Muscle of leg (tissue), 11 donors: ENCODE measurements around the gene POU5F1. TPM values are rescaled to one million over a fixed set of nuclear protein-coding genes. Genes with fewer than 3 reads are reported as not detected.

ENCODE experiments used
- DNase-seq: peaks from one replicate; pipeline ENCODE4 v3.0.0; 2013
- H3K27ac ChIP-seq: one replicate; pipeline ENCODE4 v1.5.1; 2013; ENCODE audit warnings: mild to moderate bottlenecking, low read length, control low read depth
- H3K27me3 ChIP-seq: one replicate; pipeline ENCODE4 v1.6.1; 2013; ENCODE audit warnings: low read length; ENCODE audit not compliant: control insufficient read depth, insufficient read depth
- H3K36me3 ChIP-seq: one replicate; pipeline ENCODE4 v1.6.1; 2013; ENCODE audit warnings: low read length; ENCODE audit not compliant: control insufficient read depth, insufficient read depth
- H3K4me1 ChIP-seq: one replicate; pipeline ENCODE4 v1.6.1; 2013; ENCODE audit warnings: low read length; ENCODE audit not compliant: control insufficient read depth, insufficient read depth
- H3K4me3 ChIP-seq: one replicate; pipeline ENCODE4 v1.5.1; 2013; ENCODE audit warnings: low read length, control low read depth
- H3K9me3 ChIP-seq: replicated peaks from 2 replicates; pipeline ENCODE4 v1.6.1; 2013; ENCODE audit warnings: low read depth, low read length; ENCODE audit not compliant: control insufficient read depth
- WGBS: methylation state at CpG from one replicate; pipeline ENCODE4 v1.1.5; 2013; ENCODE audit warnings: missing lambda C conversion rate; ENCODE audit not compliant: insufficient coverage; 5-methylcytosine and 5-hydroxymethylcytosine counted together
- polyA plus RNA-seq, 8 donors: library from polyadenylated mRNA; unstranded; fragments of 120-200 nt; gene quantifications; one replicate each; pipeline versions ENCODE4 v1.2.1 to v1.2.3, GENCODE V29; 2013; ENCODE audit warnings: inconsistent platforms in 1 of 8, low replicate concordance in 1 of 8; ENCODE audit not compliant: insufficient read length in 8 of 8, insufficient read depth in 1 of 8
- total RNA-seq: library from RNA; stranded (reverse); fragments of 120-200 nt; gene quantifications from one replicate; pipeline ENCODE4 v1.2.4, GENCODE V29; 2013

The POU5F1 gene
- total and polyA plus RNA-seq, 9 donors: 0.13 to 1.3 (median 0.44) TPM

DNA sequence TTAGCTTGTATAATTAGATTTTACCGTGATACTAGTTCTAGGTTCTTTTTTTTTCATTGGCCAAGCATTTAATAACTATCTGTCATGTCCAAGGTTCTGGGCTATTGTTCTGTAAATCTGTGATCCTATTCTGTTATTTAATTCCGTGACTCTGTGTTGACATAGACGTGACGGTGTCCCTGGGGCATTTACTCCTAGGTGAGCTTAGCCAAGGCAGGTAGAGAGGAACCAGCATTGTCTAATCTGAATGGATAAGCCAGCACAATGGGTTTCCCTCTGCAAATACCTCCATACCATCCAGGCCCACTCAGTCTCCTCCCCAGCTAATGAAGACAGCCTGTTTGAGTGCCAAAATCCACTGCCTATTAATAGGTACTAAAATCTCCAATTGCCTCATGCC is 41.4 kb downstream of the POU5F1 start:
- WGBS: 62% methylated on average over 3 of the region's 4 CpGs
- no peak for DNase-seq
- H3K27me3 ChIP-seq: peaks cover 5% of the 10 kb centered on the region
- no peak overlapping the region for H3K27ac ChIP-seq
- H3K4me1 ChIP-seq: peaks cover 8% of the 10 kb centered on the region
- no peaks in the 10 kb centered on the region for H3K36me3 ChIP-seq
- H3K9me3 ChIP-seq: no peaks in the 10 kb centered on the region
- H3K4me3 ChIP-seq: no peak overlapping the region

DNA sequence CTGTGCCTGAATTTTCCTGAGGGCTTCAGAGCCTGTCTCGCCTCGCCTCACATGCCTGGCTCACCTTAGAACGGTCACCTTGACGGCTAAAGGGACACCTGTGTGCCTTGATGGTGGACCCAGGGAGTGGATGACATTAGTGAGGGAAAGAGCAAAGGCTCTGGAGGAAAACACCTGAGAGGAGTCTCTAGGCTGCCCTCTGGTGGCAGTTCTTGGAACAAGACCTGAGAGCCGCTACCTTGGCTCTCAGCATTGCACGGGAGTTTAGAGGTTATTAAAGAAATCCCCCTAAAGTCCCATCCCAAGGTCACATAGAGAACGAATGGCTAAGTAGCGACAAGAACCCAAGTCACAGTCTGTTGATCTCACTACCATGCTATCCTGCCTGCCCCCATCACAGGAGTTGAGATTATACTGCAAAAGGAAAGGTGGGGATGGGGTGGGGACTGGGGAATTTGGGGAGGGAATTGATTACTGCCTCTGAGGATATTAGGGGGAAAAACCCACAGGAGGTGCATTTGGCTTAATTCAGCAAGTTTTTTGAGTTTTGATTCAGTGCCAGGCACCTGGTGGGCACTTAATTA is 42.3 kb downstream of the POU5F1 start:
- no peak overlapping the region for H3K27ac ChIP-seq
- DNase-seq: peak; percentile 42
- no peaks in the 10 kb centered on the region for H3K36me3 ChIP-seq
- no peak overlapping the region for H3K4me3 ChIP-seq
- H3K27me3 ChIP-seq: peaks cover 5% of the 10 kb centered on the region
- no peaks in the 10 kb centered on the region for H3K9me3 ChIP-seq
- WGBS: 10% methylated on average over 4 of the region's 8 CpGs
- H3K4me1 ChIP-seq: peaks cover 8% of the 10 kb centered on the region

DNA sequence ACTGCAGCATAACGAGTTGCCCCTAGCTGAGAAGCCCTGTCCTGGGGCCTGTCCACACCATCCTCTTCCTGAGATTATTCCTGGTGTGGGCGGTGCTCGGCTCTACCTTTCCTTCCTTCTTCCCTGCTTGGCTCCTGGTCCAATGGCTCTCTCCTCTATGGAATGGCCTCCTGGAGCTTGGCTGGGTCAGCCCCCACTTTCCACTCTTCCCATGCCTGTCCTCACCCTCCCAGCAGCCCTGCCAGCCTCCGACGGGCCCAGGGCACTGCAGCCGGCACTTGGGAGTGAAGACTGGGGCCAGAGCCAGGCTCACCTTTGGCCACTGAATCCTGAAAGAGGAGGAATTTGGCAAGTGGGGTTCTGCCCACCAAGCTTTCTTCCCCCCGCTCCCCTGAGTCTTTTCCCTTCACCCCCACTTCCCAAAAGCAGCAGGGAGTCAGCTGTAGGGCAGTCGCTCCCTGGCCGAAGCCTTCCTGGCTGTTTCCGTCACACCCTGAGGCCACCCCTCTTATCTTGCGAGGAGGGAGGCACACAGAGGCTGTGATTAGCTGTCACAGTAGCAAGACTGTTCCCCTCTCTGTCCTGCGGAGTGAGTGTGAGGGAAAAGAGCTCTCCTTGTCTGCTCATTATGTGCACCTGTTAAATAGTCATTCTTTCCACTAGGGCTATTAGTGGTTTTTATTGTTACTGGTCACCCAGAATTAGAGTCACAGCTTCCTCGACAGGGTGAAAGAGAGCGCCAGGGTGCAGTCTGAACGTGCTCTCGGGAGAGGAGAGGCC is 43.9 kb downstream of the POU5F1 start:
- no peaks in the 10 kb centered on the region for H3K9me3 ChIP-seq
- DNase-seq: no peak
- H3K4me1 ChIP-seq: peaks cover 13% of the 10 kb centered on the region
- 61% methylated on average over 8 of the region's 16 CpGs for WGBS
- H3K27ac ChIP-seq: no peak overlapping the region
- peaks cover 5% of the 10 kb centered on the region for H3K27me3 ChIP-seq
- no peak overlapping the region for H3K4me3 ChIP-seq
- H3K36me3 ChIP-seq: no peaks in the 10 kb centered on the region

DNA sequence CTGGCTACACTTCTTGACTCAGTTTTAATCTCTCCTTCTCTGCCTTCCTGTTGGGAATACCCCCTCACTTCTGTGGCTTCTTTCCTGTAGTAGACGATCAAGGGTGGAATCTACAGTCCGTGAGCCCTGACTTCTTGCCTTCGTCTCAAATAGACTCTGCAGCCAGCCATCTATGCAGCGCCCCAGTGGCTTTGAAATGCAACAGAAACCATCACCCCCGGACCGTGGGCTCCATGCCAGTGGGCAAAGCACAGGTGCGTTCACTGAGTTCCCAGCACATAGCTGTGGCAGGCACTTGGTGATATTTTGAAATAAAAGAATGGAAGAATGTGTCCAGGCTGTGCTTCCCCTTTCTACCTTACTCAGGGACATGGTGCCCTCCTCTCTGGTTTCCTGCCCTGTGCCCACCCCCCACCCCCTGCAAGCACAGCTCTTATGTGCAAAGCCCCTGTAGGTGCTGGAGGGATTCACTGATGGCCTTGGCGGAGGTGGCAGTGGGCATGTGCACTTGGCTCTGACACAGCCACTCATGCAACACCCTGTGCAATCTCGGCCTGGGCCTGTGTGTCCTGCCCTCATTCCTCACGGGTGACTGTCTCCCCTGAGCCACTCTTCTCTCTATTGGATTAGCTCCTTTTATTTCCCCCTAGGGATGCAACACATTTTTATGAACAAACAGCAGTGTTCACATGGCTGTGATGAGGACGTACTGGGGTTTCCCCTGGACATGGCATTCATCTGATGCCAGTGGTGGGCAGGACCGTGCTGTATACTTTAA is 44.7 kb downstream of the POU5F1 start:
- WGBS: 64% methylated on average over 6 of the region's 12 CpGs
- H3K9me3 ChIP-seq: no peaks in the 10 kb centered on the region
- no peak overlapping the region for H3K27ac ChIP-seq
- DNase-seq: no peak
- no peak overlapping the region for H3K4me3 ChIP-seq
- peaks cover 5% of the 10 kb centered on the region for H3K27me3 ChIP-seq
- H3K36me3 ChIP-seq: no peaks in the 10 kb centered on the region
- H3K4me1 ChIP-seq: peaks cover 13% of the 10 kb centered on the region

DNA sequence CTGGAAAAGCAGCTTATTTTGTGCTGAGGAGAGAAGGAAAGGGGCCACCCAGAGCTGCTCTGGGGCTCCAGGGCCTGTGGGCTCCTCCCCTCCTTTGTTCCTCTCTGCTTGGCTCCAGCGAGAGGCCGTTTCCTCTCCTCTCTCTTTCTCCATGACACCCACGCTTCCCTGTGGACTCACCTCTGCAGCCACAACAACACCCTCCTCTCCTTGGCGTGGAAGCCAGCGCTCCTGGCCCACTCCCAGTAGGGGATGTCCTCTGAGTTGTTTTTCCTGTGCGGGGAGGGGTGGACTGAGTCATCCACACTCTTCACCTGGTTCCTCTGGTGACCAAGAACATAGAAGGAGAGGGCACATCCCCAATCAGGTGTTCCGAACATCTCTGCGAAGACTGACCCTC is 45.3 kb downstream of the POU5F1 start:
- H3K27ac ChIP-seq: peak overlapping the region; percentile 55

DNA sequence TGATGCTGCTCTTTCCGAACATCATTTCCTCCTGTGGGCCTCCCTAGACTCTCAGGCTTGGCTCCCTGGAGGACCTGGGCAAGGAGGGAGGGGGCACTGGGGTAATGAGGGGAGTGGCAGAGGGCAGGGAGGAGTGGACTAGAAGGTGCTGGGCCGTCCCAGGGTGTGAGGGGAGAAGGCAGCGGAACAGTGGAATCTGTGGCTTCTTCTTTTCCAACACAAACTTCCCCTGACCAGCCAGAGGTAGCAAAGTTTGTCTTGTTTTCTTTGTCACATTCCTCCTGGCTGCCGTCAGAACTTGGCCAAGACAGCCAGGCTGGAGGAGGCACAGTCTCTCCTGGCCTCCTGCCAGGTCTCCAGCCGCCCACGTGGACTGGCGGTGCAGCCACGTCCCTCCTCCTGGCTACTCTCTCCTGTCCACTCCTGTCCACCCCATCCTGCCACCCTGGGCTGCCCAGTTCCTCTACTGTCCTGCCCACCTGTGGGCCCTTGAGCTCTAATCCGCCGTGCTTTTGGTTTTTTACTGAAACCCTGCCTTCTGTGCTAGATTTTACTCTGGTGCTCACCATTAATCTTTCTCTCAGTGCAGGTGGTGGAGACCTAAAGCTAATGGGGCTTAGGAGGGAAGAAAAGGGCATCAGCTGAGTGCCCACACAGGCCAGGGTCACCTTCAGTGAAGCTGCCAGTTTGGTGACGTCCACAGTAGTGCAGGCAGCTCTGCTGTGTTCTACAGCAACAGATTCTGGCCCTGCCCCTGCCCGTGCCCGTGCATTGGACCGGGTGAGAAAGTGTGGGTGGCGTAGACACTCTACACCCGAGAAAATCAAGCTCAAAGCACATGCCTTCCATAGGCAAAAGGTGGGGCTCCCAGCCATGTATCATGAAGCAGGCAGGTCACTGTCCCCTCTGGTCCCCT is 47.4 kb downstream of the POU5F1 start:
- Histone ChIP-seq H3K36me3 (no peaks in the 10 kb centered on the region), H3K4me1 (peaks cover 13% of the 10 kb centered on the region), H3K27ac (no peak overlapping the region), H3K27me3 (peaks cover 7% of the 10 kb centered on the region), H3K9me3 (no peaks in the 10 kb centered on the region), H3K4me3 (no peak overlapping the region)
- peak; percentile 88 for DNase-seq
- 46% methylated on average over 10 of the region's 16 CpGs for WGBS

More for the DNA sequence above, 45.3 kb downstream of the POU5F1 start:
- 35% methylated on average over 4 of the region's 8 CpGs for whole genome bisulfite sequencing
- no peaks in the 10 kb centered on the region for H3K36me3 ChIP-seq
- H3K4me3 ChIP-seq: no peak overlapping the region
- H3K4me1 ChIP-seq: peaks cover 13% of the 10 kb centered on the region
- H3K9me3 ChIP-seq: no peaks in the 10 kb centered on the region
- H3K27me3 ChIP-seq: peaks cover 5% of the 10 kb centered on the region
- DNase-seq: peak; percentile 85

DNA sequence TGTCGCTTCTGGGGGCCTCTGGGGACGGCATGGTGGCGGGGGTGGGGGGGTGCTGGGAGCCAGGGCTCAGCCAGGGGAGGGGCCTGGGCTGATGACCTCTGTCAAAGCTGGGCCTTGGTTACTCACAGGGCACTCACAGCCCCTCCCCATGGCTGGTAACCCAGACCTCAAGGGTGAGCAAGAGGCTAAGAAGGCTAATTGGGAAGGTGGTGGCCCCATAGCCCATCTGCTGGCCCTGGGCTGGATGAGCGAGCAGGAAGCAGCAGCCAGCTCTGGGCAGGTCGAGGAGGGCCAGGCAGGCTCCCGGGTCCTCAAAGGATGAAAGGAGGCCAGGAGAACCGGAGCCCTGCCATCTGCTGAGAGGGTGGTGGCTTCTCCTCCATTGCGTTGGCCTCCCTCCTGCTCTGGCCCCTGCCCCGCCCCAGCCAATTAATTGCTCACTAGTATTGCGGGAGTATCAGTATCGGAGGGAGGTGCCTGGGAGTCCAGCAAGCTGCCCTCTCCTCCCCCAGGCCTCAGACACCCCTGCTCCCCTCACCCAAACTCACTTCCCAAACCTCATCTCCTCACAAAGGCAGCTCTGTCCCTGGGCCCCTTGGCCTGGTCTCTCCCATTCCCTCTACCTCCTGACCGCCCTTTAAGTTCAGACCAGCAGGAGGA is 49.2 kb downstream of the POU5F1 start:
- DNase-seq: no peak
- no peak overlapping the region for H3K27ac ChIP-seq
- 82% methylated on average over 7 of the region's 12 CpGs for WGBS

DNA sequence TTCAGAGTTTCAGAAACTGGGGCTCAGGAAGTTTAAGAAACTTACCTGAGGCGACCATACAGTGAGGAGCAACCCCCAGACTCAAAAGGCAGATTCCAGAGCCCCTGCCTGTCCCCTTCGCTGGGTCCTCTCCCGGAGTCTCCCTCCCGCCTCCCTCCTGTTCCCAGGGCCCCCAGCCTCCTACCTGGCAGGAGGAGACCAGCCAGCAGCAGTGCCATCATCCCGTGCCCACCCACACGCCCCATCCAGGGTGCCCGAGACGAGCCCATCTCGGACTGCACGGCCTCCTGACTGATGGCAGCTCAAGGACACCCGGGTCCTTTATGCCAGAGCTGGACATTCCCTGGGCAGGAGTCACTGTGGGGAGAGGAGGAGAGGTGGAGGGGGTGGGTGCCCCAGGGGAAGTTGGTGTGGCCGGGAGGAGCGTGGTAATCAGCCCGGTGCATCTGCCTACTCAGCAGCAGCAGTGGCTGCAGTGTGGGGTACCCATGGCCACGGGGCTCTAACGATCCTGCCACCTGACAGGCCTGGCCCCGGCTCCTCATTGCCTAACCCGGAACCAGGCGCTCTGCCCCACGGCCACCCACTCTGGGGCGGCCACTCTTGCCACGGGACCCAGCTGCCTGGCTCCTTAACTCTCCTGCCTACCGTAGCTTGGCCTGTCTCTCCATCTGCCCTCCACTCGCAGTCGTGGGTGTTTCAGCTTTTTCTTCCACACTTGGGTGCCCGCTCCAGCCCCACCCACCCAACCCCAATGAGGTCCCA is 50.1 kb downstream of the POU5F1 start, which contains the start of gene CDSN:
Gene CDSN, minus strand, starts transcription at position 296 of the 765 bp plus-strand sequence. Its CDS starts 27 bp downstream, at position 269.
- Histone ChIP-seq H3K9me3 (no peaks in the 10 kb centered on the region), H3K4me1 (peaks cover 17% of the 10 kb centered on the region), H3K36me3 (no peaks in the 10 kb centered on the region), H3K27me3 (peaks cover 4% of the 10 kb centered on the region), H3K27ac (no peak within 1 kb of the TSS), H3K4me3 (no peak within 1 kb of the TSS)
- 84% methylated on average over 23 of the region's 26 CpGs for WGBS
- DNase-seq: no peak

More for the DNA sequence above, 49.2 kb downstream of the POU5F1 start:
- Histone ChIP-seq H3K9me3 (no peaks in the 10 kb centered on the region), H3K36me3 (no peaks in the 10 kb centered on the region), H3K4me3 (no peak overlapping the region), H3K4me1 (peaks cover 18% of the 10 kb centered on the region), H3K27me3 (peaks cover 4% of the 10 kb centered on the region)

DNA sequence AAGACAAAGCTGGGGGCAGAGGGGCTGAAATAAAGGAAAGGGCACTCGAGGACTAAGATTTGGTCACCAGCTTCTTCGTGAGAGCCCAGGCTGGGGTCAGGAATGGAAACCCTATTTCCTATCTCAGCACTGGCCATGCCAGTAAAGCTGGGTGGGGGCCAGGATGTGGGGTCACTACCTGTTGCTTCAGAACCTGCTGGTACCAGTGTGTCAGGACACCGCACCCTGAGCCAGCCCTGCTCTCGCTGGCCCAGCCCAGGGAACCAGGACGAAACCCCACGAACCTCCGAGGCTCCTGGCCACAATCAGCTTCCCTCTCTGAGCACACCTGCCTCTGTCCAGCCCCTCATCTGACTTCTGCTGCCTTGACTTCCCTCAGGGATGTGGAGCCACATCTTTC is 52.3 kb downstream of the POU5F1 start:
- H3K9me3 ChIP-seq: no peaks in the 10 kb centered on the region
- no peak overlapping the region for H3K27ac ChIP-seq
- H3K27me3 ChIP-seq: peaks cover 4% of the 10 kb centered on the region
- WGBS: 77% methylated on average over 5 of the region's 7 CpGs
- H3K36me3 ChIP-seq: no peaks in the 10 kb centered on the region
- H3K4me1 ChIP-seq: peaks cover 30% of the 10 kb centered on the region
- H3K4me3 ChIP-seq: no peak overlapping the region
- DNase-seq: no peak
